Colonic mucosa (tissue), 4 donors: ENCODE data around the gene DGKI. TPM values are rescaled to one million over a fixed set of nuclear protein-coding genes. Genes with fewer than 3 reads are reported as not detected.

Experiments
- DNase-seq: peaks from one replicate; pipeline ENCODE4 v3.0.0-alpha.2; 2020
- H3K27ac ChIP-seq: fragments of 200-600 bp; one replicate; pipeline ENCODE4 v1.8.0; 2021
- H3K27me3 ChIP-seq: fragments of 200-600 bp; one replicate; pipeline ENCODE4 v1.8.0; 2021
- H3K36me3 ChIP-seq: fragments of 200-600 bp; one replicate; pipeline ENCODE4 v1.8.0; 2021
- H3K4me1 ChIP-seq: fragments of 200-600 bp; one replicate; pipeline ENCODE4 v1.8.0; 2021; ENCODE audit warnings: mild to moderate bottlenecking
- H3K4me3 ChIP-seq: fragments of 200-600 bp; one replicate; pipeline ENCODE4 v1.8.0; 2021
- H3K9ac ChIP-seq, 2 donors: one replicate each; pipeline ENCODE4 v1.7.0; 2013; ENCODE audit warnings: control low read depth in 2 of 2, low read depth in 2 of 2, low read length in 2 of 2
- H3K9me3 ChIP-seq: fragments of 200-600 bp; one replicate; pipeline ENCODE4 v1.8.0; 2021
- CTCF ChIP-seq: fragments of 200-600 bp; IDR thresholded peaks from one replicate; pipeline ENCODE4 v1.8.0; 2022; ENCODE audit warnings: antibody characterized with exemption, mild to moderate bottlenecking
- intact Hi-C: fragments of 100-400 bp; cut with DNase I; formaldehyde crosslinking; loops from one replicate; pipeline ENCODE4 v1.14.1; 2022
- total RNA-seq, 2 donors: library from RNA; stranded (reverse); fragmentation: NEBNext Ultra II Directional in 1 of 2; extraction: Animal tissue kit (Norgen Biotek cat#: 25700) in 1 of 2; gene quantifications; one replicate each; pipeline ENCODE4 v1.2.1, GENCODE V29; 2021
- donor health status: healthy.
- donor health status: DM: no; HTN: no; CAD: no.
- donor health status: DM: no; HTN: no; CAD: no.

DGKI gene
- total RNA-seq, 2 donors from 2014 or later: 0.35 to 0.67 TPM

GRCh38 chr7:137689761-137690160 is 157.0 kb downstream of the DGKI start:
- H3K36me3 ChIP-seq: no peaks in the 10 kb centered on the region
- H3K27ac ChIP-seq: no peak overlapping the region
- H3K4me3 ChIP-seq: no peak overlapping the region
- TF ChIP-seq CTCF: no peak
- no peak overlapping the region for H3K9ac ChIP-seq
- H3K4me1 ChIP-seq: no peaks in the 10 kb centered on the region
- no peaks in the 10 kb centered on the region for H3K27me3 ChIP-seq
- no peak for DNase-seq
- H3K9me3 ChIP-seq: no peaks in the 10 kb centered on the region
- intact Hi-C loops: no loop called here

GRCh38 chr7:137687556-137688265 is 159.1 kb downstream of the DGKI start:
- no peak for DNase-seq
- Histone ChIP-seq H3K36me3 (no peaks in the 10 kb centered on the region), H3K9ac (no peak overlapping the region), H3K27ac (no peak overlapping the region), H3K9me3 (no peaks in the 10 kb centered on the region), H3K27me3 (no peaks in the 10 kb centered on the region), H3K4me3 (no peak overlapping the region), H3K4me1 (no peaks in the 10 kb centered on the region)
- no peak for TF ChIP-seq CTCF
- intact Hi-C loops: no loop called here

GRCh38 chr7:137685433-137686164 is 161.2 kb downstream of the DGKI start:
- no peak for DNase-seq
- Histone ChIP-seq H3K9ac (no peak overlapping the region), H3K4me1 (no peaks in the 10 kb centered on the region), H3K27ac (no peak overlapping the region), H3K9me3 (no peaks in the 10 kb centered on the region), H3K4me3 (no peak overlapping the region), H3K36me3 (no peaks in the 10 kb centered on the region), H3K27me3 (no peaks in the 10 kb centered on the region)
- intact Hi-C loops: no loop called here
- no peak for TF ChIP-seq CTCF

GRCh38 chr7:137684776-137685175 is 162.0 kb downstream of the DGKI start:
- no peak for DNase-seq
- Histone ChIP-seq H3K27ac (no peak overlapping the region), H3K4me3 (no peak overlapping the region), H3K36me3 (no peaks in the 10 kb centered on the region), H3K4me1 (no peaks in the 10 kb centered on the region), H3K9me3 (no peaks in the 10 kb centered on the region), H3K9ac (no peak overlapping the region), H3K27me3 (no peaks in the 10 kb centered on the region)
- intact Hi-C loops: no loop called here
- TF ChIP-seq CTCF: no peak

DNA sequence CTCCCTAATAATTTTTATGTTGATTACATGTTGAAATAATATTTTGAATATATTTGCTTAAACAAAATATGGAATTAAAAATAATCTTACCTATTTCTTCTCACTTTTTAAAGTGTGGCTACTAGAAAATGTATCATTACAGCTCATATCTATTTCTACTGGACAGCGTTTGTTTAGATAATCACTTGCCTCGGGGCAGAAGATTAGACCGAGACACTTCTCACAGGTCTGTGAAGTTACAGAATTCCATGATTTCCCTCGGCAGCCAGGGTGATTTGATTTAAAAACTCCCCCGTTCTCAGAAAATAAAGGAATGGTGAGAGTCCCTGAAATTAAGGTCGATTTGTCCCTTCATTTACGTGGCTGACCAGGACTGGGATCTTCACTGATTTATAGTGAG is 162.5 kb downstream of the DGKI start:
- Histone ChIP-seq H3K4me3 (no peak overlapping the region), H3K4me1 (no peaks in the 10 kb centered on the region), H3K27ac (no peak overlapping the region), H3K9ac (no peak overlapping the region), H3K36me3 (no peaks in the 10 kb centered on the region), H3K27me3 (no peaks in the 10 kb centered on the region), H3K9me3 (no peaks in the 10 kb centered on the region)
- no peak for TF ChIP-seq CTCF
- DNase-seq: no peak
- intact Hi-C loops: no loop called here
